Fibroblast of lung (primary cell): ENCODE measurements around the gene G3BP2.

Source experiments
- EZH2 ChIP-seq: IDR thresholded peaks from 2 replicates; pipeline ENCODE4 v1.5.1; 2012; ENCODE audit warnings: low read length, control low read depth, mild to moderate bottlenecking; ENCODE audit errors: missing control alignments
- TF ChIP-seq, protein P1 (sequence below), 2 donors: IDR thresholded peaks in 1 of 2; conservative IDR thresholded peaks in 1 of 2; 1 replicate in 1 of 2; 2 replicates in 1 of 2; pipeline ENCODE4 v1.5.1; 2011 to 2012; ENCODE audit warnings: low read length in 2 of 2, control low read depth in 1 of 2, inconsistent platforms in 1 of 2, low read depth in 1 of 2, mild to moderate bottlenecking in 1 of 2

DNA sequence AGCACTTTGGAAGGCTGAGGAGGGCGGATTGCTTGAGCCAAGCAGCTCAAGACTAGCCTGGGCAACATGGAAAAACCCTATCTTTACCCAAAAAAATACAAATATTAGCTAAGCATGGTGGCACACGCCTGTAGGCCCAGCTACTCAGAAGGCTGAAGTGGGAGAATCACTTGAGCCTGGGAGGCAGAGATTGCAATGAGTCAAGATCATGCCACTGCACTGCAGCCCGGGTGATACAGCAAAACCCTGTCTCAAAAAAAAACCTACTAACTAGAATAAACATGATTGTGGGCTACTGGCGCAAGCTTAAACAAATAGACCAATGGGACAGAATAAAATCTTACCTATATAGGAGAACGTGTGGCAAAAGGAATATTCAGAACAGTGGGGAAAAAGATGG lies 50.2 kb downstream of the G3BP2 start:
- TF ChIP-seq, protein P1, sequence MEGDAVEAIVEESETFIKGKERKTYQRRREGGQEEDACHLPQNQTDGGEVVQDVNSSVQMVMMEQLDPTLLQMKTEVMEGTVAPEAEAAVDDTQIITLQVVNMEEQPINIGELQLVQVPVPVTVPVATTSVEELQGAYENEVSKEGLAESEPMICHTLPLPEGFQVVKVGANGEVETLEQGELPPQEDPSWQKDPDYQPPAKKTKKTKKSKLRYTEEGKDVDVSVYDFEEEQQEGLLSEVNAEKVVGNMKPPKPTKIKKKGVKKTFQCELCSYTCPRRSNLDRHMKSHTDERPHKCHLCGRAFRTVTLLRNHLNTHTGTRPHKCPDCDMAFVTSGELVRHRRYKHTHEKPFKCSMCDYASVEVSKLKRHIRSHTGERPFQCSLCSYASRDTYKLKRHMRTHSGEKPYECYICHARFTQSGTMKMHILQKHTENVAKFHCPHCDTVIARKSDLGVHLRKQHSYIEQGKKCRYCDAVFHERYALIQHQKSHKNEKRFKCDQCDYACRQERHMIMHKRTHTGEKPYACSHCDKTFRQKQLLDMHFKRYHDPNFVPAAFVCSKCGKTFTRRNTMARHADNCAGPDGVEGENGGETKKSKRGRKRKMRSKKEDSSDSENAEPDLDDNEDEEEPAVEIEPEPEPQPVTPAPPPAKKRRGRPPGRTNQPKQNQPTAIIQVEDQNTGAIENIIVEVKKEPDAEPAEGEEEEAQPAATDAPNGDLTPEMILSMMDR (conservative IDR thresholded peaks at IDR 0.05 in 1 of 2, IDR thresholded peaks at IDR 0.05 in 1 of 2; ENCODE audit: low read depth in 1 of 2, low read length in 2 of 2) = no peak
- TF ChIP-seq EZH2 = no peak
